Measurements from ENCODE around the gene DENND4B.

Gene DENND4B

GRCh38 chr1:153968972-153969371, 22.5 kb upstream of the DENND4B start:
- Histone ChIP-seq H3K36me3 (ENCODE audit: control insufficient read depth, insufficient read depth, low read length) (peaks cover 8% of the 10 kb centered on the region), H3K4me1 (ENCODE audit: control insufficient read depth, insufficient read depth, low read length, poor library complexity, severe bottlenecking) (peaks cover 22% of the 10 kb centered on the region), H3K4me3 (ENCODE audit: insufficient read depth, low read depth, low read length, poor library complexity, severe bottlenecking) (no peak overlapping the region), H3K27ac (ENCODE audit: insufficient read depth, low read length, poor library complexity, severe bottlenecking) (peak overlapping the region; percentile 26), H3K9me3 (ENCODE audit: control insufficient read depth, low read length) (no peaks in the 10 kb centered on the region), H3K27me3 (replicated peaks; ENCODE audit: control insufficient read depth, insufficient read depth, low read length, poor library complexity, severe bottlenecking) (no peaks in the 10 kb centered on the region)
- no peak for DNase-seq

- no peaks in the 10 kb centered on the region for H3K9me3 ChIP-seq (ENCODE audit: control insufficient read depth, low read length)
- peak overlapping the region; percentile 87 for H3K27ac ChIP-seq (ENCODE audit: insufficient read depth, low read length, poor library complexity, severe bottlenecking)
- no peak overlapping the region for H3K4me3 ChIP-seq (ENCODE audit: insufficient read depth, low read depth, low read length, poor library complexity, severe bottlenecking)
- H3K27me3 ChIP-seq (replicated peaks; ENCODE audit: control insufficient read depth, insufficient read depth, low read length, poor library complexity, severe bottlenecking) = no peaks in the 10 kb centered on the region
- DNase-seq = no peak
- peaks cover 25% of the 10 kb centered on the region for H3K4me1 ChIP-seq (ENCODE audit: control insufficient read depth, insufficient read depth, low read length, poor library complexity, severe bottlenecking)
- peaks cover 2% of the 10 kb centered on the region for H3K36me3 ChIP-seq (ENCODE audit: control insufficient read depth, insufficient read depth, low read length)
These were observed 21.9 kb upstream of the DENND4B start for GRCh38 chr1:153968408-153968807.

- peak overlapping the region; percentile 87 for H3K27ac ChIP-seq (ENCODE audit: insufficient read depth, low read length, poor library complexity, severe bottlenecking)
- no peak overlapping the region for H3K4me3 ChIP-seq (ENCODE audit: insufficient read depth, low read depth, low read length, poor library complexity, severe bottlenecking)
- no peaks in the 10 kb centered on the region for H3K27me3 ChIP-seq (replicated peaks; ENCODE audit: control insufficient read depth, insufficient read depth, low read length, poor library complexity, severe bottlenecking)
- no peak for DNase-seq
- peaks cover 27% of the 10 kb centered on the region for H3K4me1 ChIP-seq (ENCODE audit: control insufficient read depth, insufficient read depth, low read length, poor library complexity, severe bottlenecking)
- no peaks in the 10 kb centered on the region for H3K9me3 ChIP-seq (ENCODE audit: control insufficient read depth, low read length)
- H3K36me3 ChIP-seq (ENCODE audit: control insufficient read depth, insufficient read depth, low read length) = no peaks in the 10 kb centered on the region
These were observed 21.5 kb upstream of the DENND4B start for GRCh38 chr1:153968000-153968363.

GRCh38 chr1:153967107-153967999, 20.8 kb upstream of the DENND4B start, which contains the start of gene CREB3L4:
Gene CREB3L4, plus strand, starts transcription at chr1:153967902. Its CDS starts 624 bp downstream, at chr1:153968526.
- Histone ChIP-seq H3K27ac (ENCODE audit: insufficient read depth, low read length, poor library complexity, severe bottlenecking) (peak within 1 kb of the TSS; percentile 87), H3K4me1 (ENCODE audit: control insufficient read depth, insufficient read depth, low read length, poor library complexity, severe bottlenecking) (peaks cover 34% of the 10 kb centered on the region), H3K36me3 (ENCODE audit: control insufficient read depth, insufficient read depth, low read length) (no peaks in the 10 kb centered on the region), H3K9me3 (ENCODE audit: control insufficient read depth, low read length) (no peaks in the 10 kb centered on the region), H3K27me3 (replicated peaks; ENCODE audit: control insufficient read depth, insufficient read depth, low read length, poor library complexity, severe bottlenecking) (no peaks in the 10 kb centered on the region), H3K4me3 (ENCODE audit: insufficient read depth, low read depth, low read length, poor library complexity, severe bottlenecking) (peak within 1 kb of the TSS; percentile 78)
- DNase-seq = peak; percentile 65 to 79 (median 75)

- Histone ChIP-seq H3K4me3 (ENCODE audit: insufficient read depth, low read depth, low read length, poor library complexity, severe bottlenecking) (peak overlapping the region; percentile 71), H3K36me3 (ENCODE audit: control insufficient read depth, insufficient read depth, low read length) (peaks cover 8% of the 10 kb centered on the region), H3K27ac (ENCODE audit: insufficient read depth, low read length, poor library complexity, severe bottlenecking) (peak overlapping the region; percentile 85), H3K4me1 (ENCODE audit: control insufficient read depth, insufficient read depth, low read length, poor library complexity, severe bottlenecking) (peaks cover 32% of the 10 kb centered on the region), H3K9me3 (ENCODE audit: control insufficient read depth, low read length) (no peaks in the 10 kb centered on the region), H3K27me3 (replicated peaks; ENCODE audit: control insufficient read depth, insufficient read depth, low read length, poor library complexity, severe bottlenecking) (no peaks in the 10 kb centered on the region)
- DNase-seq = peak in 1 of 3 donors; percentile 13
These were observed 17.4 kb upstream of the DENND4B start for GRCh38 chr1:153963850-153964331.

GRCh38 chr1:153963030-153963849, 16.7 kb upstream of the DENND4B start, which contains the start of gene SLC39A1:
Gene SLC39A1, minus strand, starts transcription at chr1:153963537. Its CDS starts 822 bp downstream, at chr1:153962715.
- Histone ChIP-seq H3K4me1 (ENCODE audit: control insufficient read depth, insufficient read depth, low read length, poor library complexity, severe bottlenecking) (peaks cover 32% of the 10 kb centered on the region), H3K9me3 (ENCODE audit: control insufficient read depth, low read length) (no peaks in the 10 kb centered on the region), H3K36me3 (ENCODE audit: control insufficient read depth, insufficient read depth, low read length) (peaks cover 8% of the 10 kb centered on the region), H3K27me3 (replicated peaks; ENCODE audit: control insufficient read depth, insufficient read depth, low read length, poor library complexity, severe bottlenecking) (no peaks in the 10 kb centered on the region), H3K27ac (ENCODE audit: insufficient read depth, low read length, poor library complexity, severe bottlenecking) (peak within 1 kb of the TSS; percentile 85), H3K4me3 (ENCODE audit: insufficient read depth, low read depth, low read length, poor library complexity, severe bottlenecking) (peak within 1 kb of the TSS; percentile 71)
- DNase-seq = peak; percentile 91 to 96 (median 93)

- H3K4me1 ChIP-seq (ENCODE audit: control insufficient read depth, insufficient read depth, low read length, poor library complexity, severe bottlenecking) = peaks cover 28% of the 10 kb centered on the region
- H3K27me3 ChIP-seq (replicated peaks; ENCODE audit: control insufficient read depth, insufficient read depth, low read length, poor library complexity, severe bottlenecking) = no peaks in the 10 kb centered on the region
- H3K27ac ChIP-seq (ENCODE audit: insufficient read depth, low read length, poor library complexity, severe bottlenecking) = peak overlapping the region; percentile 85
- H3K9me3 ChIP-seq (ENCODE audit: control insufficient read depth, low read length) = no peaks in the 10 kb centered on the region
- H3K36me3 ChIP-seq (ENCODE audit: control insufficient read depth, insufficient read depth, low read length) = peaks cover 8% of the 10 kb centered on the region
- H3K4me3 ChIP-seq (ENCODE audit: insufficient read depth, low read depth, low read length, poor library complexity, severe bottlenecking) = peak overlapping the region; percentile 71
- no peak for DNase-seq
These were observed 15.8 kb upstream of the DENND4B start for GRCh38 chr1:153962088-153963029.

GRCh38 chr1:153961421-153961820, 14.9 kb upstream of the DENND4B start:
- H3K4me1 ChIP-seq (ENCODE audit: control insufficient read depth, insufficient read depth, low read length, poor library complexity, severe bottlenecking) = peaks cover 36% of the 10 kb centered on the region
- peaks cover 8% of the 10 kb centered on the region for H3K36me3 ChIP-seq (ENCODE audit: control insufficient read depth, insufficient read depth, low read length)
- no peak overlapping the region for H3K4me3 ChIP-seq (ENCODE audit: insufficient read depth, low read depth, low read length, poor library complexity, severe bottlenecking)
- H3K27me3 ChIP-seq (replicated peaks; ENCODE audit: control insufficient read depth, insufficient read depth, low read length, poor library complexity, severe bottlenecking) = no peaks in the 10 kb centered on the region
- no peak overlapping the region for H3K27ac ChIP-seq (ENCODE audit: insufficient read depth, low read length, poor library complexity, severe bottlenecking)
- no peak for DNase-seq
- H3K9me3 ChIP-seq (ENCODE audit: control insufficient read depth, low read length) = no peaks in the 10 kb centered on the region

- Histone ChIP-seq H3K4me1 (ENCODE audit: control insufficient read depth, insufficient read depth, low read length, poor library complexity, severe bottlenecking) (peaks cover 39% of the 10 kb centered on the region), H3K9me3 (ENCODE audit: control insufficient read depth, low read length) (no peaks in the 10 kb centered on the region), H3K4me3 (ENCODE audit: insufficient read depth, low read depth, low read length, poor library complexity, severe bottlenecking) (no peak overlapping the region), H3K27ac (ENCODE audit: insufficient read depth, low read length, poor library complexity, severe bottlenecking) (no peak overlapping the region), H3K36me3 (ENCODE audit: control insufficient read depth, insufficient read depth, low read length) (peaks cover 8% of the 10 kb centered on the region), H3K27me3 (replicated peaks; ENCODE audit: control insufficient read depth, insufficient read depth, low read length, poor library complexity, severe bottlenecking) (no peaks in the 10 kb centered on the region)
- no peak for DNase-seq
These were observed 13.7 kb upstream of the DENND4B start for GRCh38 chr1:153960206-153960605.
